H1 (cell line): ENCODE data around the gene RBBP6. TPM values are rescaled to one million over a fixed set of nuclear protein-coding genes. Genes with fewer than 3 reads are reported as not detected.

Experiments used
- CTCF ChIA-PET: fragments of 300-600 bp; sonication (Branson Sonifier 250); formaldehyde crosslinking; loops from one replicate; lab custom pipeline; 2021; ENCODE audit not compliant: partially characterized antibody; lab: Charles Lee
- POLR2A ChIA-PET: fragments of 300-600 bp; sonication (Branson Sonifier 250); formaldehyde crosslinking; loops from one replicate; lab custom pipeline; 2021; ENCODE audit warnings: inconsistent platforms; ENCODE audit not compliant: partially characterized antibody; lab: Charles Lee
- DNase-seq, 2 experiments: peaks; one replicate each; pipeline versions ENCODE4 v3.0.0 to v3.0.0-alpha.2; 2010 to 2022; ENCODE audit warnings: low spot score in 2 of 2, low read depth in 1 of 2, mixed read lengths in 1 of 2
- FAIRE-seq: peaks from 2 replicates; lab custom pipeline; 2011; peaks lifted over from hg19 to GRCh38; lab: Jason Lieb, UNC
- H2AFZ ChIP-seq: 2 replicates; pipeline ENCODE4 v1.8.1; 2012; ENCODE audit warnings: low read length, inconsistent platforms
- H2AK5ac ChIP-seq: 2 replicates; pipeline ENCODE4 v1.6.1; 2013; ENCODE audit warnings: low read depth, low read length
- H2BK120ac ChIP-seq: replicated peaks from 2 replicates; pipeline ENCODE3; 2013; ENCODE audit warnings: low read depth, low read length, inconsistent platforms
- H2BK12ac ChIP-seq: 2 replicates; pipeline ENCODE4 v1.6.1; 2013; ENCODE audit warnings: low read depth, low read length
- H2BK15ac ChIP-seq: 2 replicates; pipeline ENCODE4 v1.6.1; 2013; ENCODE audit warnings: low read length
- H2BK20ac ChIP-seq: 2 replicates; pipeline ENCODE4 v1.6.1; 2013; ENCODE audit warnings: low read length
- H2BK5ac ChIP-seq: 2 replicates; pipeline ENCODE4 v1.6.1; 2013; ENCODE audit warnings: low read depth, low read length
- H3K14ac ChIP-seq: 2 replicates; pipeline ENCODE4 v1.6.1; 2013; ENCODE audit warnings: inconsistent platforms; ENCODE audit not compliant: insufficient read length
- H3K18ac ChIP-seq: 2 replicates; pipeline ENCODE4 v1.6.1; 2013; ENCODE audit warnings: low read length; ENCODE audit errors: extremely low read depth
- H3K23ac ChIP-seq: 2 replicates; pipeline ENCODE4 v1.6.1; 2013; ENCODE audit warnings: inconsistent platforms; ENCODE audit not compliant: insufficient read length
- H3K23me2 ChIP-seq: 2 replicates; pipeline ENCODE4 v1.6.1; 2013; ENCODE audit warnings: low read depth, low read length
- H3K27ac ChIP-seq: 2 replicates; pipeline ENCODE4 v1.6.1; 2011; ENCODE audit warnings: low read depth, low read length, inconsistent platforms
- H3K27me3 ChIP-seq, 4 experiments: replicated peaks in 1 of 4; 1 replicate in 1 of 4; 2 replicates in 3 of 4; pipeline versions ENCODE4 v1.6.1 to v1.8.1; 2011 to 2013; ENCODE audit warnings: low read length in 3 of 4, mild to moderate bottlenecking in 3 of 4, inconsistent platforms in 2 of 4, mixed read lengths in 2 of 4, moderate library complexity in 1 of 4; ENCODE audit not compliant: control insufficient read depth in 3 of 4, insufficient read depth in 3 of 4; ENCODE audit errors: extremely low read depth in 1 of 4
- H3K36me3 ChIP-seq, 4 experiments: 2 replicates each; pipeline versions ENCODE4 v1.6.1 to v1.8.1; 2011 to 2013; ENCODE audit warnings: mild to moderate bottlenecking in 4 of 4, low read length in 3 of 4, moderate library complexity in 2 of 4, control low read depth in 1 of 4, inconsistent platforms in 1 of 4; ENCODE audit not compliant: insufficient read depth in 4 of 4, control insufficient read depth in 2 of 4
- H3K4ac ChIP-seq: replicated peaks from 2 replicates; pipeline ENCODE3; 2013; ENCODE audit warnings: low read length, low read depth, mixed read lengths, inconsistent platforms; ENCODE audit not compliant: insufficient read length
- H3K4me1 ChIP-seq, 4 experiments: replicated peaks in 1 of 4; 1 replicate in 1 of 4; 2 replicates in 3 of 4; pipeline versions ENCODE4 v1.6.1 to v1.8.1; 2011 to 2013; ENCODE audit warnings: low read length in 3 of 4, inconsistent platforms in 2 of 4, mixed read lengths in 1 of 4; ENCODE audit not compliant: insufficient read depth in 4 of 4, control insufficient read depth in 3 of 4
- H3K4me2 ChIP-seq, 2 experiments: 2 replicates each; pipeline versions ENCODE4 v1.6.1 to v1.8.1; 2011 to 2013; ENCODE audit warnings: low read depth in 2 of 2, low read length in 2 of 2, control low read depth in 1 of 2, inconsistent platforms in 1 of 2, mild to moderate bottlenecking in 1 of 2; ENCODE audit not compliant: insufficient read depth in 1 of 2
- H3K4me3 ChIP-seq, 4 experiments: fragments of 200-600, 300-600 bp in 1 of 4; sonication (generic), shearing (Covaris generic), sonication (Bioruptor Twin) in 1 of 4; 2 replicates each; pipeline versions ENCODE4 v1.5.1 to v1.8.1; 2011 to 2016; ENCODE audit warnings: low read length in 4 of 4, low read depth in 3 of 4, control low read depth in 2 of 4, inconsistent platforms in 2 of 4, mild to moderate bottlenecking in 2 of 4, mixed read lengths in 1 of 4, moderate library complexity in 1 of 4; ENCODE audit not compliant: insufficient read depth in 2 of 4; ENCODE audit errors: extremely low read depth in 1 of 4
- H3K56ac ChIP-seq: replicated peaks from 2 replicates; pipeline ENCODE3; 2013; ENCODE audit warnings: low read depth, mild to moderate bottlenecking, mixed read lengths, low read length, inconsistent platforms; ENCODE audit not compliant: insufficient read length
- H3K79me1 ChIP-seq: 2 replicates; pipeline ENCODE4 v1.6.1; 2013; ENCODE audit warnings: low read depth, low read length, control low read depth
- H3K79me2 ChIP-seq, 2 experiments: 2 replicates each; pipeline versions ENCODE4 v1.6.1 to v1.8.1; 2012 to 2013; ENCODE audit warnings: low read length in 2 of 2, mild to moderate bottlenecking in 2 of 2, inconsistent platforms in 1 of 2; ENCODE audit not compliant: insufficient read depth in 2 of 2, control insufficient read depth in 1 of 2
- H3K9ac ChIP-seq, 4 experiments: replicated peaks in 1 of 4; 1 replicate in 1 of 4; 2 replicates in 3 of 4; pipeline versions ENCODE4 v1.6.1 to v1.8.1; 2011 to 2013; ENCODE audit warnings: low read depth in 3 of 4, low read length in 3 of 4, control low read depth in 2 of 4, mild to moderate bottlenecking in 2 of 4, moderate library complexity in 2 of 4, inconsistent platforms in 1 of 4; ENCODE audit errors: extremely low read depth in 1 of 4
- H3K9me3 ChIP-seq, 2 experiments: 2 replicates each; pipeline versions ENCODE4 v1.6.1 to v1.8.1; 2012 to 2013; ENCODE audit warnings: mild to moderate bottlenecking in 2 of 2, moderate library complexity in 2 of 2, control low read depth in 1 of 2, inconsistent platforms in 1 of 2, low read depth in 1 of 2, low read length in 1 of 2, mixed read lengths in 1 of 2; ENCODE audit not compliant: insufficient read depth in 2 of 2
- H4K20me1 ChIP-seq, 2 experiments: replicated peaks in 1 of 2; 2 replicates each; pipeline versions ENCODE3 to v1.8.1; 2011 to 2013; ENCODE audit warnings: inconsistent platforms in 2 of 2, low read length in 2 of 2, mild to moderate bottlenecking in 1 of 2; ENCODE audit not compliant: insufficient read depth in 2 of 2, control insufficient read depth in 1 of 2
- H4K5ac ChIP-seq: 2 replicates; pipeline ENCODE4 v1.6.1; 2013; ENCODE audit warnings: low read length, low read depth, mixed read lengths, inconsistent platforms; ENCODE audit not compliant: insufficient read length
- H4K8ac ChIP-seq: 2 replicates; pipeline ENCODE4 v1.8.0; 2013; ENCODE audit warnings: mild to moderate bottlenecking, moderate library complexity, low read length, inconsistent platforms; ENCODE audit not compliant: insufficient read depth; ENCODE audit errors: extremely low read depth
- H4K91ac ChIP-seq: replicated peaks from 2 replicates; pipeline ENCODE3; 2013; ENCODE audit warnings: low read length, mixed read lengths, inconsistent platforms; ENCODE audit not compliant: insufficient read length
- BACH1 ChIP-seq: IDR thresholded peaks from 2 replicates; pipeline ENCODE4 v1.6.1; 2012; ENCODE audit warnings: low read length, improper control_type of control experiment
- CHD2 ChIP-seq: IDR thresholded peaks from 2 replicates; pipeline ENCODE4 v1.6.1; 2012; ENCODE audit warnings: low read length, improper control_type of control experiment
- GTF2F1 ChIP-seq: IDR thresholded peaks from 2 replicates; pipeline ENCODE4 v1.6.1; 2012; ENCODE audit warnings: low read depth, low read length, improper control_type of control experiment, borderline replicate concordance
- NRF1 ChIP-seq: IDR thresholded peaks from 2 replicates; pipeline ENCODE4 v1.6.1; 2011; ENCODE audit warnings: mild to moderate bottlenecking, low read depth, low read length, improper control_type of control experiment
- POLR2A ChIP-seq, 2 experiments: IDR thresholded peaks; 1 replicate in 1 of 2; 2 replicates in 1 of 2; pipeline ENCODE4 v1.6.1; 2011; ENCODE audit warnings: low read depth in 2 of 2, low read length in 2 of 2, mild to moderate bottlenecking in 2 of 2; ENCODE audit errors: control extremely low read depth in 1 of 2
- POLR2AphosphoS5 ChIP-seq: IDR thresholded peaks from 2 replicates; pipeline ENCODE4 v1.6.1; 2011; ENCODE audit warnings: low read depth, low read length
- SIN3A ChIP-seq, 2 experiments: IDR thresholded peaks in 1 of 2; conservative IDR thresholded peaks in 1 of 2; 2 replicates each; pipeline ENCODE4 v1.6.1; 2011 to 2012; ENCODE audit warnings: low read length in 2 of 2, improper control_type of control experiment in 1 of 2, low read depth in 1 of 2, mild to moderate bottlenecking in 1 of 2
- SIX5 ChIP-seq: IDR thresholded peaks from 2 replicates; pipeline ENCODE4 v1.6.1; 2011; ENCODE audit warnings: mild to moderate bottlenecking, low read depth, low read length
- SP2 ChIP-seq: IDR thresholded peaks from 2 replicates; pipeline ENCODE4 v1.6.1; 2012; ENCODE audit warnings: mild to moderate bottlenecking, low read length, inconsistent platforms
- SUZ12 ChIP-seq: fragments of 200-600 bp; sonication (generic); IDR thresholded peaks from 2 replicates; pipeline ENCODE4 v1.6.1; 2012; ENCODE audit warnings: mild to moderate bottlenecking, inconsistent platforms, low read length, moderate library complexity, mixed read lengths
- TAF1 ChIP-seq: IDR thresholded peaks from 2 replicates; pipeline ENCODE4 v1.6.1; 2011; ENCODE audit warnings: mild to moderate bottlenecking, low read depth, low read length
- WGBS, 2 experiments: shearing (Covaris generic) in 1 of 2; methylation state at CpG; one replicate each; pipeline versions ENCODE4 v1.1.6 to v1.1.7; 2013 to 2015; ENCODE audit warnings: low lambda C conversion rate in 2 of 2, mixed read lengths in 2 of 2, inconsistent platforms in 1 of 2, low coverage in 1 of 2, missing lambda C conversion rate in 1 of 2; ENCODE audit not compliant: insufficient replicate concordance in 2 of 2, insufficient coverage in 1 of 2, insufficient read length in 1 of 2; ENCODE audit errors: extremely low coverage in 1 of 2, missing lambda C conversion rate in 1 of 2; 5-methylcytosine and 5-hydroxymethylcytosine counted together
- polyA plus RNA-seq, 7 experiments: library from polyadenylated mRNA; depleted of rRNA in 3 of 7; stranded (reverse) in 5 of 7; unstranded in 2 of 7; fragments of >200 nt in 5 of 7; fragments of 200-250 nt in 2 of 7; gene quantifications; 1 replicate in 5 of 7; 2 replicates in 1 of 7; 4 replicates in 1 of 7; pipeline versions ENCODE4 v1.2.1 to v1.2.3, GENCODE V29; 2011 to 2013; ENCODE audit warnings: missing spikeins in 2 of 7, mixed read lengths in 2 of 7
- total RNA-seq: library from RNA; stranded (reverse); fragmentation: NEBNext Ultra II Directional; extraction: Animal tissue kit (Norgen Biotek cat#: 25700); gene quantifications from 2 replicates; pipeline ENCODE4 v1.2.1, GENCODE V29; 2021
- TF ChIP-seq, protein P1 (sequence below): IDR thresholded peaks from 2 replicates; pipeline ENCODE4 v1.6.1; 2011; ENCODE audit warnings: low read depth, mild to moderate bottlenecking, low read length; ENCODE audit not compliant: insufficient read depth

The RBBP6 gene
- total and polyA plus RNA-seq, 2 of the 8 experiments (the other 6 are each of a cell fraction or from before 2014, with no cell fraction given): 22.5 to 54.5 TPM

DNA sequence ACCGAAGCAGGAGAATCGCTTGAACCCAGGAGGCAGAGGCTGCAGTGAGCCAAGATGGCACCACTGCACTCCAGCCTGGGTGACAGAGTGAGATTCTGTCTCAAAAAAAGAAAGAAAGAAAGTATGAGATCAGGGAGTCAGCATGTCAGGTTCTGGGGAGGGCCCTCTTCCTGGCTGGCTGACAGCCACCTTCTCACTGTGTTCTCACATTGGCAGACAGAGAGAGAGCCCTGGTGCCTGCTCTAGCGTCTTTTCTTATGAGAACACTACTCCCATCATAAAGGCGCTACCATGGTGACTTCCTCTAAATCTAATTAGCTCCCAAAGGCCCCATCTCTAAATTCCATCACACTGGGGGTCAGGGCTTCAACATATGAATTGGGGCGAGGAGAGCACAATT is 27.6 kb upstream of the RBBP6 start:
- Histone ChIP-seq H3K23ac (no peak overlapping the region), H4K91ac (no peak overlapping the region), H3K14ac (no peak overlapping the region), H2BK12ac (no peak overlapping the region), H2BK15ac (no peak overlapping the region), H3K4ac (no peak overlapping the region), H3K36me3 (no peaks in the 10 kb centered on the region), H3K4me1 (no peaks in the 10 kb centered on the region), H3K4me2 (no peak overlapping the region), H2AK5ac (no peak overlapping the region), H3K18ac (no peak overlapping the region), H4K8ac (no peak overlapping the region), H4K5ac (no peak overlapping the region), H2BK5ac (no peak overlapping the region), H2BK20ac (no peak overlapping the region), H3K23me2 (no peaks in the 10 kb centered on the region), H3K9me3 (no peaks in the 10 kb centered on the region), H3K27me3 (no peaks in the 10 kb centered on the region), H4K20me1 (no peaks in the 10 kb centered on the region), H3K9ac (no peak overlapping the region), H3K79me2 (no peaks in the 10 kb centered on the region), H3K27ac (no peak overlapping the region), H3K79me1 (no peaks in the 10 kb centered on the region), H2BK120ac (no peak overlapping the region), H3K56ac (no peak overlapping the region), H3K4me3 (no peak overlapping the region), H2AFZ (no peak overlapping the region)
- ChIA-PET CTCF (interaction anchor here (1.0 to 2.0 kb wide), 5 partner anchors 11 to 469 kb away, joined by 3 to 8 read pairs (median 5); no protein-coding TSS in a partner anchor), POLR2A (interaction anchor here (1.1 kb wide), 1 partner anchor 29 kb away, joined by 3 read pairs; no protein-coding TSS in a partner anchor)
- DNase-seq (no peak), FAIRE-seq (no peak)
- 87% methylated on average over 5 of the region's 5 CpGs; no CpG with 5 or more reads in 1 of the 2 experiments for WGBS, 2 experiments
- no peak for TF ChIP-seq TAF1
- TF ChIP-seq SIN3A (conservative IDR thresholded peaks at IDR 0.05 in 1 of 2, IDR thresholded peaks at IDR 0.05 in 1 of 2; ENCODE audit: low read depth in 1 of 2, low read length in 2 of 2): no peak
- TF ChIP-seq POLR2AphosphoS5: no peak
- no peak for TF ChIP-seq NRF1
- TF ChIP-seq GTF2F1: no peak
- TF ChIP-seq SP2: no peak
- TF ChIP-seq CHD2: no peak
- no peak for TF ChIP-seq POLR2A (IDR thresholded peaks at IDR 0.05; ENCODE audit: control extremely low read depth in 1 of 2, low read depth in 2 of 2, low read length in 2 of 2)
- no peak for TF ChIP-seq SIX5
- no peak for TF ChIP-seq SUZ12
- TF ChIP-seq, protein P1, sequence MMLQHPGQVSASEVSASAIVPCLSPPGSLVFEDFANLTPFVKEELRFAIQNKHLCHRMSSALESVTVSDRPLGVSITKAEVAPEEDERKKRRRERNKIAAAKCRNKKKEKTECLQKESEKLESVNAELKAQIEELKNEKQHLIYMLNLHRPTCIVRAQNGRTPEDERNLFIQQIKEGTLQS: no peak
- TF ChIP-seq BACH1: no peak
